Dendritic cell treated with granulocyte-macrophage colony-stimulating factor and Interleukin-4, amounts not matched to agents 40 ng/mL and 50 ng/mL, for 4 days (primary cell): ENCODE results near the gene CAGE1.

ENCODE experiments used
- H3K27ac Mint-ChIP-seq: one replicate; pipeline ENCODE4 v1.8.0; 2022; ENCODE audit warnings: mild to moderate bottlenecking, mixed read lengths
- H3K27me3 Mint-ChIP-seq: one replicate; pipeline ENCODE4 v1.8.0; 2022; ENCODE audit warnings: mild to moderate bottlenecking, mixed read lengths
- H3K36me3 Mint-ChIP-seq: one replicate; pipeline ENCODE4 v1.8.0; 2022; ENCODE audit warnings: low read depth, mixed read lengths
- H3K4me1 Mint-ChIP-seq: one replicate; pipeline ENCODE4 v1.8.0; 2022; ENCODE audit warnings: low read depth, mixed read lengths
- H3K4me3 Mint-ChIP-seq: one replicate; pipeline ENCODE4 v1.8.0; 2022; ENCODE audit warnings: mild to moderate bottlenecking, moderate library complexity, mixed read lengths
- H3K9me3 Mint-ChIP-seq: one replicate; pipeline ENCODE4 v1.8.0; 2022; ENCODE audit warnings: mixed read lengths
- intact Hi-C: fragments of 100-400 bp; cut with micrococcal nuclease; formaldehyde crosslinking; loops from one replicate; pipeline ENCODE4 v1.15.0; 2022

Gene CAGE1

DNA sequence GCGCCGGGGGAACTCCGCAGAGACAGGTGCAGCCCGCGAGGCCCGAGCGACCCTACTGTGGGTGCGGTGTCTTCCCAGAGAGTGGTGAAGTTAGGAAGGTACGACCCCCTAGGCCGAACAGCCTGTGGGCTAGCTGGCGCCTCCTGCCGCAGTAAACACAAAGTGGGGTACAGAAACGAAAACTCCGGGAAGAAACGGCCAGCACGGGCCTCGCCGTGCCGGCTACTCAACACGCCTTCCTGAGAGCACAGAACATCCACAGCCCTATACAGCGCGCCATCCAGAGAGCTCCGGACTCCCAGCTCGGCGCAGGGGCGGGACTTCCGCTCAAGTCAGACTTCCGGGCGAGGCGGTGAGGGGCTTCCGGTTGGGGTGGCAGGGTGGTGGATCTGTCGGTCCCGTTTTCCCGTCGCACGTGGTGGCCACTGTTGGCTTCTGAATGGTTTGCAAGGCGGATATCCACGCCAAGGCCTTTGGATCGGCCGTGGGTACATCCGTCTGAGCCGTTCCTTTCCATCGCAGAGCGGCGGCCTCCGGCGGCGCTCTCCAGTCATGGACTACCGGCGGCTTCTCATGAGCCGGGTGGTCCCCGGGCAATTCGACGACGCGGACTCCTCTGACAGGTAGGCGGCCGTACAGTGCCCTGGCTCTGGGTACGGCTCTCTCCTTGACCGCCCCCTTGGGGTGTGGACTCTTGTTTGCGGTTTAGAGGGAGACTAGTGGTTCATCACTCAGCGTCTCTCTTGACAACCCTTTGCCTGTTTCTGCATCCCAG lies at the start of gene CAGE1, which contains the start of gene RIOK1:
Gene CAGE1, minus strand, starts transcription at position 292 of the 775 bp plus-strand sequence. CDS start 2,569 bp downstream, outside the sequence.
Gene RIOK1, plus strand, starts transcription at position 358 of the 775 bp plus-strand sequence. Its CDS starts 195 bp downstream, at position 553.
- Mint-ChIP-seq H3K27me3 (no peaks in the 10 kb centered on the region), H3K4me3 (peak within 1 kb of the TSS; percentile 84), H3K9me3 (no peaks in the 10 kb centered on the region), H3K4me1 (peaks cover 45% of the 10 kb centered on the region), H3K36me3 (peaks cover 38% of the 10 kb centered on the region), H3K27ac (peak within 1 kb of the TSS; percentile 91)
- intact Hi-C loops, result loop anchor here (1.0 kb wide), 2 partner anchors 76 to 201 kb away; partner anchors contain the start of genes SNRNP48 and SSR1

DNA sequence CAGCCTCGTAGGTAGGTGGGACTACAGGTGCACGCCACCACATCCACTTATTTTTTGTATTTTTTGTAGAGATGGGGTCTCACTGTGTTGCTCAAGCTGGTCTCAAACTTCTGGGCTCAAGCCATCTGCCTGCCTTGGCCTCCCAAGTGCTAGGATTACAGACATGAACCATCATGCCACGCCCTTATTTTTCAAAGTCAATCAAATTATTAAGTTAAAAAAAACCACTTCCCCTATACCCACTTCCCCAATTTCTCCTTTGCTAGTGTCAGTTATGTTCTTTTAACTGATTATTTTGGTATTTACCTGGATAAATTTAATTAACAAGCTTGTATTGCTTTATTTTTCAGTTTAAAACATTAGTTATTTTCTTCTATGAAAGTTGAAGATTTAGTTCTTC lies 49.7 kb upstream of the CAGE1 start:
- intact Hi-C loops, result no loop called here

DNA sequence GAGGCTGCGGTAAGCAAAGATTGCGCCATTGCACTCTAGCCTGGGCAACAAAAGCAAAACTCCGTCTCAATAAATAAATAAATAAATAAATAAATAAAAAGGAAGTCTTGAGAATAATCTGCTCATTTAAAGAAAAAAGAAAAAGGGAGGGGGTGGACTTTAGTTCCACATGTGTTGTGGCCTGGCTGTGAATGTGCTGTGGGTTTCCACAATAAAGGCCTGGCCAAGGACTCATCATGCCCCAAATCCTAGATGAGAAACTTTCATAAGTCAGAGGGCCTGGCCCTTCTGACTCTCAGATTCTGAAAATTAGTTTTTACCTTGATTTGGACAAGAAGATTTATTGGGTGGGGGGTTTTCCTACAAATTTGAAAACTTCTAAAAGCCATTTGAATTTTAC lies 48.5 kb upstream of the CAGE1 start:
- Mint-ChIP-seq H3K27me3 (peaks cover 5% of the 10 kb centered on the region), H3K4me3 (no peak overlapping the region), H3K27ac (peak overlapping the region; percentile 55), H3K36me3 (no peaks in the 10 kb centered on the region), H3K4me1 (peaks cover 46% of the 10 kb centered on the region), H3K9me3 (no peaks in the 10 kb centered on the region)
- intact Hi-C loops, result no loop called here

More for the DNA sequence above, 49.7 kb upstream of the CAGE1 start:
- H3K4me1 Mint-ChIP-seq, result peaks cover 46% of the 10 kb centered on the region
- no peak overlapping the region for H3K4me3 Mint-ChIP-seq
- no peaks in the 10 kb centered on the region for H3K9me3 Mint-ChIP-seq
- H3K36me3 Mint-ChIP-seq, result no peaks in the 10 kb centered on the region
- H3K27me3 Mint-ChIP-seq, result peaks cover 5% of the 10 kb centered on the region
- H3K27ac Mint-ChIP-seq, result peak overlapping the region; percentile 72

DNA sequence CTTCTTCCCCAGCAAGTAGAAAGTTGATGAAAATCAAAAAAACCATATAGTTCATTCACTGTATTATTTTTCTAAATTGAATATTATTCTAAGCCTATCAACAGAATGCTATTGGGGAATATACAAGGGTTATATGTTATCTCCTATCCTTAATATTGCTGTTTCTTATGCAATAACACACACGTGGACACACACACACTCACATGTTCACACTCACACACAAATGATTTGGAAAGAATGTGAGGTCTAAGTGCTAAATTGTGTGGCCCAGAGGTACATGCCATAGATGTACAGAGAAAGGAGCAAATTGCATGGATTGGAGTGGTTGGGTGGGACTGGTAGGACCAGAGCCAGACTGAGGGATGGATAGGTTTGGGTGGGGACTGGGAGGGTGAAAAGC lies 45.1 kb upstream of the CAGE1 start:
- Mint-ChIP-seq H3K9me3 (no peaks in the 10 kb centered on the region), H3K4me1 (peaks cover 49% of the 10 kb centered on the region), H3K27ac (no peak overlapping the region), H3K27me3 (peaks cover 9% of the 10 kb centered on the region), H3K36me3 (no peaks in the 10 kb centered on the region), H3K4me3 (no peak overlapping the region)
- intact Hi-C loops, result no loop called here

DNA sequence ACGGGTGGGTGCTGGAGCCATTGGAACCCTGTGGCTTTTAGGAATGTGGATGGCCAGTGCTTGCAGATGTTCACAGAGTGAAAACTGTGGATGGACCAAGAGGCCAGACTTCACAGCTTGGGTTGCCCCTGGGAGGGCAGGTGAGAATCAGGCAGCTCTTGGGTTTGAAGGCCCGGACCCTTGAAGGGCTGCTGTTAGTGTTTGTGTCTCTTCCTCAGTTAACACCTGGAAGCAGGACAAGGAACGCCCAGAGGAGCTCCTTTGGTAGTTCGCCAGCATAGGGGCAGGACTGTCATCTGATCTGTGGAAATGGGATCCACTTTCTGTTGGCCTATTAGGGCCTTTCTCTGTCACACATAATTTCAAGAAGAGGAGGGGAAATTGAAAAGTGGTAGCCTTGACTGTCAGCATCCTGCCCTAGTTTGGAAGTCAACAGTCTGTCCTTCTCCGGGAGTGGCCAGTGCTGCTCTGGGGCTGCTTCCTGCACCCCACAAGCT lies 43.6 kb upstream of the CAGE1 start:
- Mint-ChIP-seq H3K9me3 (no peaks in the 10 kb centered on the region), H3K36me3 (no peaks in the 10 kb centered on the region), H3K27ac (no peak overlapping the region), H3K27me3 (peaks cover 9% of the 10 kb centered on the region), H3K4me1 (peaks cover 37% of the 10 kb centered on the region), H3K4me3 (no peak overlapping the region)
- intact Hi-C loops, result no loop called here

DNA sequence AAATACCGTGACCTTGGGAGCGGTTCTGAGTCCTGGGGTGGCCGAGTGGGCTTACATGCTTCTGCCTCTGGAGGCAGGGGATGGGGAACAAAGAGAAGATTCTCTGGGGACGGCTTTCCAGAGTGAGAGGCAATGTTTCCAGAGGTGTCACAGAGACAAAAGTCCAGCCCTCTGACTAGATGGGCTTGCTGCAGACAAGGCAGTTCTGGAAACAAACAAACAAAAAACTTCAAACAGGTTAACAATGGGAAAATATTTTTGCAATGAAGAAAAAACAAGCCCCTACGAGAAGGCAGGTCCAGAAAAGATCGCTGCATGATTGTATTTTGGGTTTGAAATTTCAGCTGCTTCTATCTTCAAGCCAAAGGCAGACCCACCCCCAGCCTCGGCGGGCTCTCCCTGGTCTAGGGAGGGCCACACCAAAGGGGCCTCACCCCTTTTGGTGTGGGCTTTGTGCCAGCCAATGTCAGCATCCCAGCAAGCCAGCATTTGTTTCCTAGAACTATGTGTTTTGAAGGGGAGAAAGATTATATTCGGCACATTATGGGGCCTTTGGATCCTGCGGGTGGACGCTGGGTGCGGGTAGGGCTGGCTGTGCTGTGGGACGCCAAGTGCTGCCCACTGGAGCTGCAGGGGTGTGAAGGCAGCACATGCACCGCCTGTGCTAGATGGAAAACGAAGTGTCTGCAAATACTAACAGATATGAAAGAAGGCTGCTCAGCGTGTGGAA lies 43.0 kb upstream of the CAGE1 start:
- no peaks in the 10 kb centered on the region for H3K36me3 Mint-ChIP-seq
- peaks cover 9% of the 10 kb centered on the region for H3K27me3 Mint-ChIP-seq
- H3K9me3 Mint-ChIP-seq, result no peaks in the 10 kb centered on the region
- no peak overlapping the region for H3K27ac Mint-ChIP-seq
- intact Hi-C loops, result no loop called here
- peaks cover 36% of the 10 kb centered on the region for H3K4me1 Mint-ChIP-seq
- no peak overlapping the region for H3K4me3 Mint-ChIP-seq

DNA sequence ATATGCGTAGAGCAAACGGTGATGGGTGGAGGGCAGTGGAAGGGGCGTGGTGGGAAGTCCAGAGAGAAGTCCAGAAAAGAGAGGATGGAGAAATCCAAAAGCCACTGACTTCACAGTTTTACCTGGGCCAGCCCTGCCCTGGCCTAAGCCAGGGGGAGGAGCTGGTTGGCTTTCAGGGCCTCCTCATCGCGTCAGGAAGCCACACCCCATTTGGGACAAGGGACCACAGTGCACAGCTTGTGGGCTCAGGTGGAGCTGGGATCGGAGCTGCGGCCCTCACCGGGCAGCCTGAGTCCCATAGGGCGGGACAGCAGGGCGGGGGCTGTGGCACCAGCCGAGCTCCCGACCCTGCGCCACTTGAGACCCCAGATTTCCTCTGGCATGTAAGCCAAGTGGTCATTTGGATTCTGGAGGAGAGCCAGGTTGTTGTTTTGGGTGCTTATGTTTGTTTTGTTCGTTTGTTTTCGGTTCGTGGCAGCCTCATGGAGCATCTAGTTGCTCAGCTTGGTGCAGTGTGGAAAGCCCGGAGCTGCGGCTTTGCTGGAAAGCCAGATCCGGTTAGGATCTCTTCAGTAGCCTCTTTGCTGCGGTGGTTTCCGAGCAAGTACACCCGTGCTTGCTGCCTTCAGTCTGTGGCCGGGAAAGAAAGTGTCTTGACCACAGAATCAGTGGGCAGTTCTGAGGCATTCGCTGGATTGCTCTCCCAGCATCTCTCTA lies 42.3 kb upstream of the CAGE1 start:
- Mint-ChIP-seq H3K27me3 (peaks cover 9% of the 10 kb centered on the region), H3K36me3 (no peaks in the 10 kb centered on the region), H3K27ac (peak overlapping the region; percentile 20), H3K4me1 (peaks cover 30% of the 10 kb centered on the region), H3K9me3 (no peaks in the 10 kb centered on the region), H3K4me3 (no peak overlapping the region)
- intact Hi-C loops, result no loop called here

DNA sequence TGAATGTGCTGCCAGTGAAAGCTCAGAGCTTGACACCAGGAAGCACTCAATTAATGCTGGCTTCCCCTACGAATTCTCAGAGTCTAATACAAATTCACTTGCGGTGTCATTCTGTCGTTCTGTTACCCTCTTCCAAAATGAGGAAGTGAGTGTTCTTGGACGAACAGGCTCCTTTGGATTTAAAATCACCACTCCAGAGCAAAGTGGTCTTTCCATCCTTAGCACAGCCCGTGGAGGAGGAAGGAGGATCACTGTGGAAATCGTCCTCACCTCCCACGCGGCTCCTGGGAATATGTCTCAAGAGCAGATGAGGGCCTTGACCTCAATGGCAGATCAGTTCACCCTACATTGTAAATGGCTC lies 41.8 kb upstream of the CAGE1 start:
- intact Hi-C loops, result no loop called here
- no peaks in the 10 kb centered on the region for H3K9me3 Mint-ChIP-seq
- peak overlapping the region; percentile 20 for H3K27ac Mint-ChIP-seq
- no peak overlapping the region for H3K4me3 Mint-ChIP-seq
- peaks cover 9% of the 10 kb centered on the region for H3K27me3 Mint-ChIP-seq
- peaks cover 30% of the 10 kb centered on the region for H3K4me1 Mint-ChIP-seq
- H3K36me3 Mint-ChIP-seq, result no peaks in the 10 kb centered on the region

DNA sequence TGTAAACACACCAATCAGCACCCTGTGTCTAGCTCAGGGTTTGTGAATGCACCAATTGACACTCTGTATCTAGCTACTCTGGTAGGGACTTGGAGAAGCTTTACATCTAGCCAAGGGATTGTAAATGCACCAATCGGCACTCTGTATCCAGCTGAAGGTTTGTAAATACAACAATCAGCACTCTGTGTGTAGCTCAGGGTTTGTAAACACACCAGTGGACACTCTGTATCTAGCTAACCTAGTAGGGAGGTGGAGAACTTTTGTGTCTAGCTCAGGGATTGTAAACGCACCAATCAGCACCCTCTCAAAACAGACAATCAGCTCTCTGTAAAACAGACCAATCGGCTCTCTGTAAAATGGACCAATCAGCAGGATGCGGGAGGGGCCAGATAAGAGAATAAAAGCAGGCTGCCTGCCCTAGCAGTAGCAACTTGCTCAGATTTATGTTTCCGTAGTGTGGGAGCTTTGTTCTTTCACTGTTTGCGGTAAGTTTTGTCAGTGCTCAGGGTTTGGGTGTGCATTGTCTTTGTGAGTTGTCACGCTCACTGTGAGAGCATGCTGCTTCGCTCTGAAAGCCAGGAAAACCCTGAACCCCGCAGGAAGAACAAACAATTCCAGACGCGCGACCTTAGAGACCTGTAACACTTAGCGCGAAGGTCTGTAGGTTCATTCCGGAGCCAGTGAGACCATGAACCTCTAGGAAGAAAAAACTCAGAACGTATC lies 37.1 kb upstream of the CAGE1 start:
- no peak overlapping the region for H3K4me3 Mint-ChIP-seq
- H3K9me3 Mint-ChIP-seq, result no peaks in the 10 kb centered on the region
- peaks cover 11% of the 10 kb centered on the region for H3K4me1 Mint-ChIP-seq
- no peaks in the 10 kb centered on the region for H3K27me3 Mint-ChIP-seq
- H3K27ac Mint-ChIP-seq, result no peak overlapping the region
- intact Hi-C loops, result no loop called here
- H3K36me3 Mint-ChIP-seq, result no peaks in the 10 kb centered on the region

DNA sequence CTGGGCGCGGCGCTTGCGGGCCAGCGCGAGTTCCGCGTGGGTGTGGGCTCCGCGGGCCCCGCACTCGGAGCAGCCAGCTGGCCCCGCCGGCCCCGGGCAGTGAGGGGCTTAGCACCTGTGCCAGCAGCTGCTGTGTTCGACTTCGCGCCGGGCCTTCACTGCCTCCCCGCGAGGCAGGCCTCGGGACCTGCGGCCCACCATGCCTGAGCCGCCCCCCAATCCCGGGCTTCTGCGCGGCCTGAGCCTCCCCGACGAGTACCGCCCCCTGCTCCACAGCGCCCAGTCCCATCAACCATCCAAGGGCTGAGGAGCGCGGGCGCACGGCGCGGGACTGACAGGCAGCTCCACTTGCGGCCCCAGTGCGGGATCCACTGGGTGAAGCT lies 36.3 kb upstream of the CAGE1 start:
- no peaks in the 10 kb centered on the region for H3K9me3 Mint-ChIP-seq
- no peak overlapping the region for H3K4me3 Mint-ChIP-seq
- H3K27me3 Mint-ChIP-seq, result no peaks in the 10 kb centered on the region
- no peaks in the 10 kb centered on the region for H3K36me3 Mint-ChIP-seq
- peaks cover 3% of the 10 kb centered on the region for H3K4me1 Mint-ChIP-seq
- intact Hi-C loops, result loop anchor here (1.0 kb wide), 1 partner anchor 190 kb away; no protein-coding TSS in a partner anchor
- no peak overlapping the region for H3K27ac Mint-ChIP-seq

DNA sequence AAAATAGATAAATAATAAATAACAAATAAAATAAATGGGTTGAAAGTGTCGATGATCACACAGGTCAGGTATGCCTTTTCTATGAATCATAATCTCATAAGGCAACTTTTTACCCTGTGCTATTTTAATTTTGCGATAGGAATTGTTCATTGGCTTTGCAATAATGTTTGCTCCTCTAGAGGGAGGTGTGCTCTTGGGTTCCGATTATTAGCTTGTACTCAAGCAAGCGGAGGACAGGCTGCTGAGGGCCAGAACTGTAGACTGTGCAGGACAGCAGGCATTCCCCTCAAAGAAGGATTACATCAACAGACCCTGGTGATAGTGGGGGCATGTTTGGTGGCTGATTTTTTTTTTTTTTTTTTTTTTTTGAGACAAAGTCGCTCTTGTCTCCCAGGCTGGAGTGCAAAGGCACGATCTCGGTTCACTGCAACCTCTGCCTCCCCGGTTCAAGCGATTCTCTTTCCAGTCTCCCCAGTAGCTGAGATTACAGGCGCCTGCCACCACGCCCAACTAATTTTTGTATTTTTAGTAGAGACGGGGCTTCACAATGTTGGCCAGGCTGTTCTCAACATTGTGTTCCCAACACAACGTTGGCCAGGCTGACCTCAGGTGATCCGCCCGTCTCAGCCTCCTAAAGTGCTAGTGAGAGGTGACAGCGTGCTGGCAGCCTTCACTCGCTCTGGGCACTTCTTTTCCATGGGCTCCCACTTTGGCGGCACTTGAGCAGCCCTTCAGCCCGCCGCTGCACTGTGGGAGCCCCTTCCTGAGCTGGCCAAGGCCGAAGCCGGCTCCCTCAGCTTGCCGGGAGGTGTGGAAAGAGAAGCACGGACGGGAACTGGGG lies 35.6 kb upstream of the CAGE1 start:
- intact Hi-C loops, result loop anchor here (1.0 to 5.0 kb wide), 2 partner anchors 167 to 190 kb away; partner anchors contain the start of gene SNRNP48
- Mint-ChIP-seq H3K9me3 (no peaks in the 10 kb centered on the region), H3K36me3 (no peaks in the 10 kb centered on the region), H3K27me3 (no peaks in the 10 kb centered on the region), H3K27ac (no peak overlapping the region), H3K4me1 (no peaks in the 10 kb centered on the region), H3K4me3 (no peak overlapping the region)

DNA sequence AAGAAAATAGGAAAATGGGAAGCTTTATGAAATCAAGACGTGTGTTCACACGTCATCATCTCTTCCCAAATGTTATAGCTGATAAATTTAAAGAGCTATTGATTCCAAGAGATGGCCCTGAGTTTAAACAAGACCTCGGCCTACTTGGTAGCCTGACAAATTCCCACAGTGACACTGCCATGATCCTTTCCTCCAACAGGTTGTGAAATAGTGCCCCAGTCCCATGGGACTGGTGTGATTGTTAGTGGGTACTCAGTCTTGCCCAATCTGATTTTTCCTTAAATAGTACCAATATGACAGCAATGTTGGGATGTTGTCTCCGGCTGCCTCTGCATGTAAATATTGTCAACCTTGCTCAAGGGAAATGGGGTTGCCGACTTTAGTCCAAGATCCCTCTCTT lies 34.5 kb upstream of the CAGE1 start:
- no peak overlapping the region for H3K27ac Mint-ChIP-seq

More for the DNA sequence above, 34.5 kb upstream of the CAGE1 start:
- no peaks in the 10 kb centered on the region for H3K4me1 Mint-ChIP-seq
- H3K36me3 Mint-ChIP-seq, result no peaks in the 10 kb centered on the region
- intact Hi-C loops, result loop anchor here (5.0 kb wide), 1 partner anchor 168 kb away; the partner anchor contains the start of gene SNRNP48
- no peaks in the 10 kb centered on the region for H3K9me3 Mint-ChIP-seq
- H3K27me3 Mint-ChIP-seq, result no peaks in the 10 kb centered on the region
- H3K4me3 Mint-ChIP-seq, result no peak overlapping the region
